ENCODE measurements around the gene CRIM1.
A peak's percentile ranks its signal among the peaks of the same experiment; 100 is the strongest.

CRIM1 gene

DNA sequence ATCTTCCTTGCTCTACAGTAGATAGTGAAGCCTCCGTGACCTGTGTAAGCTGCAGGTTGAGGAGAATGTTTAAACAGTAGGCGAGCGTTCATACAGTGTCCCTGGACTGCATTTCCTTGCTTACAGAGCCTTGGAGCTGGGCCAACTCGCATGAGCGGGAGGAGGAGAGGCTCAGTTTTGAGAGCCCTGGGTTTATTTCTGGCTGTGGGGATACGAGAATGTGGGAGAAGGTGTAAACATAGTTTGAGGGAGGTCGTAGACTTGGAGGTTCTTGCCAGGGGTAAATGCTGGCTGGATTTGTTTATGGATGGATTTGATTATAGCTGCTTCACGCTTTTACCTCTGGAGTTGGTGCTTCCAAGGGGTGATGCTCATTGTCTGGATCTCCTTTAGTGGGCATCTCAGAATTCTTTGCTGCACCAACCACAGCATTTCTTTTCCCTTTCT, 20.8 kb downstream of the CRIM1 start:
- peak; percentile 56 for DNase-seq

GRCh38 chr2:36376992-36377738, 21.6 kb downstream of the CRIM1 start:
- no peak for DNase-seq

GRCh38 chr2:36379710-36380448, 24.3 kb downstream of the CRIM1 start:
- no peak for DNase-seq

DNA sequence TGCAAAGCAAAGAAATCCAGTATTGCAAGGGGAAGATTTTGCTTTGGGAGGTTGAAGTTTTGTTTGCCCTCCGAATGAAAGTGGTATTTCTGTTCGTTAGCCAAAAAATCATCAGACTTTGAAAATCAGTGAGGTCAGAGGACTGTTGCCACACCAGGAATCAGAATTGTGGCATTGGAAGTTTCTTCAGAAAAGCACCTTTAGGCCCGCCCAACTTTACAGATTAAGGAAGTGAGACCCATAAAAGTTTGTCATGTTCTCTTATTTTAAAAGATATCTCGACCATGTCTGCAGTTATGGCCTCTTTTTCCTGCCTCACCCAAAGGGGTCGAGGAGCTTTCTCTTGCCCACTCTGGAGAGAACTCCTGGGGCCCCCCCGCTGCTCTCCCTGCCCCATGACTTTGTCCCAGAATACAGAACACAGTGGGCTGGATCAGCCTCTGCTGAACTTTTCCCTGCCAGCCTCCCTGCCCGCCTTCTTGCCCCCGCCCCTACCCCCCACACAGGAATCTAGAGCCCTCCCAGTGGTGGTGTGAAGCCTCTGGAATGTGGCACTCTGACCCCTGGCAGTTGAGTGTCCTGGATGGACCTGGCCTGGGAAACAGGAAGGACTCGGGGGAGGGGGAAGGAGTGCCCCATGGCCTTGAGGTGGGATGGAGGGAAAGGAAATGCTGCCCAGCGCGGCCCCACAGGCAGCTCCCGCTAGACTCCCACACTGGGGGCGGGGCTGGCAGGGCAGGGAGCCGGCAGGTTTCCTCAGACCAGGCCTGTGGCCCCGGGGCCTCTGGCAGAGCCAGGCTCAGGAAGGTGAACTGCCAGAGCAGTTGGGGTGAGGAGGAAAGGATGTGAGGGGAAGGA, 25.3 kb downstream of the CRIM1 start:
- DNase-seq, result no peak

GRCh38 chr2:36381993-36382392, 26.4 kb downstream of the CRIM1 start:
- no peak for DNase-seq

GRCh38 chr2:36382472-36382871, 26.9 kb downstream of the CRIM1 start:
- DNase-seq, result no peak

GRCh38 chr2:36383726-36384125, 28.1 kb downstream of the CRIM1 start:
- DNase-seq, result no peak

DNA sequence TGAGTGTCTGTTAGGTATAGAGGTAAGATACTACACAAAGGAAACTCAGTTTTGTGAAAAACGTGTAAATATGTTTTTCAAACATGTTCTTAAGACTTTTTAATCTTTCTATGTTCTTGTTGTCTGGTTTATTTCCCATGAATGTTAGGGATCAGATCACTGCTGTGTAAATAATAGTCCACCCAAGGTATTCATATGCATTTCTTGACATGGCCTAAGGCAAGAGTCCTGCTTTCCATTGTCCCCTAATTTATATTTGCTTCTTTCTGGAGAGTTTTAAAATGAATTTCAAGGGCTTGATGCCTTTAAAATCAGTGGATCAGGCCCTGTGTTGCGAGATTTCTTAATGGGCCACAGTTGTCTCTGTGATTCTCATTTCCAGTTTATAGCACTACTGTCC, 28.9 kb downstream of the CRIM1 start:
- no peak for DNase-seq

GRCh38 chr2:36385603-36386002, 30.0 kb downstream of the CRIM1 start:
- DNase-seq, result no peak

DNA sequence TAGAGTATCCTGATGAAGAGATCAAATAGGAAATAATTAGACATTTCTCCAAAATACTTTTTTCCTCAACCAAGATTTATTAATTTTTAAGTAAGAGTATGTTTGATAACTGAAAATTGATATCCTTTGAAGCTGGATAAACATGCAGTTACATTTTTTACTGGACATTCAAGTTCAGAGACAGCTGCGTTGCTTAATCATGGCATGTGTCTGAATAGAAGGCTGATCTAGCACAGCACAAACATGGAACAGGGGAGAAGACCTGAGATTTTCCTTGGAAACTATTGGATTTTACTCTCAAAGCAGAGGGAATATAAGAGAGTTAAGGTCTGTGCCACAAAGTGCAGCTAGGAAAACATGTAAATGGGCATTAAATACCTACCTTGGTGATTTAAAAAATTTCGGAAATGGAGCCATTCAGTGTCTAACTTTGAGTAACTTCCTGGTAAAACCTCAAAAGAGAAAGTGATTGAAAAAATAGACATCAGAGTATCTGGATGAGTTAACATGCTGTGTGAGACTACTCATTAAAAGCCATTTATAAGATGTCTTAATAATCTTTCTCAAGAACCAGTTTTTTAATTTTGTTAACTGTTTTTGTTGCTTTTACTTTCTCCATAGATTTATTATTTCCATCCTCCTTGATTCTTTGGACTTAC, 31.8 kb downstream of the CRIM1 start:
- DNase-seq, result no peak

DNA sequence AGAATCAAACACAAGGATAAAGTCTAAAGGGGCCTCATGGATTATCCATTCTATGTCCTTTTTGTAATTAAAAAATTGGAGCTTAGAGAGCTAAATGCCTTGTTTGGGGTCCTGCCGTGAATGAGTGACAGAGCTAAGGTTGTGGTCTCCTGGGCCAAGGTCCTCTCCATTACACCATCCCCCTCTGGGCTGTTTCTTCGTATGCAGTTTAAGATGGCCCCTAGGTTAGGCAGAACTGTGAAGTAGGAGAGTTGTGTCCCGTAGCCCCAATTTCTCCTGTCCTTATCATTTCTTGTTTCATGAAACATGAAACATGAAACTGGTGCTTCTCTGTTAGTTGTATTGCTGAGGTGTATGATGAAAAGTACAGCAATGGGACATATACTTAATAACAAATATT, 32.9 kb downstream of the CRIM1 start:
- no peak for DNase-seq

GRCh38 chr2:36389091-36389564, 33.5 kb downstream of the CRIM1 start:
- peak; percentile 79 for DNase-seq

- no peak for DNase-seq
Measured at GRCh38 chr2:36389577-36389976, 34.0 kb downstream of the CRIM1 start.

DNA sequence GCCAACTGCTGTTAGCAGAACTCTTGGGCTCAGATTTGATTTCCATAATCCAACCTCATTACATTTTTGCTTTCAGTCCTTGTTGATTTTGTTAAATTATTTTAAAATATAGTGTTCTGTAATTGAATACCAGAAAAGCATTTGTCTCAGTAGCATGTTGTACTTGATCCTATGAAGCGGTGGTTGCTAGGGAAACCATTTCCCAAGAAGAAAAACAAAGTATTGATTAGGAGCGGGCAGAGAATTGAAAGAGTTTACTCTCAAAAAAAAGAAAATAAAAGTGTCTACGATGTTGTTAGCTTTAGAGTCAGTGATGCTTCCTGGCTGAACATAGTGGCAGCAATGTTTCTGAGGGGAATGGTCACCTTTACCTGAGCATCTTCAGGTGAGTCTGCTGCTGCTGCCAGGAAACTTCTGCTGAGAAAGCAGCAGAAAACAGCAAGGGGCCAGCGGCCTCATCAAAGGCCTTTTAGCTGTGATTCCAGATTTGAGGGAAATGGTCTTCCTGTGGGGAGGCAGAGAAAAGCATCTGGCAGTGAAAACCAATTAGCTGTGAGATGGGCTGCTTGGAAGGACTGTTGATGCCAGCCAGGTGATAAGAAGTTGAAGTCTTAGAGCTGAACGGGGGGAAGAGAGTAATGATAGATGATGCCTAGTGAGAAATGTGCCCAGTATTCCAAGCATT, 37.1 kb downstream of the CRIM1 start:
- no peak for DNase-seq

- DNase-seq, result no peak
Measured at GRCh38 chr2:36393738-36394256, 38.2 kb downstream of the CRIM1 start.

- no peak for DNase-seq
Measured at GRCh38 chr2:36394804-36395203, 39.2 kb downstream of the CRIM1 start.

GRCh38 chr2:36395866-36396265, 40.3 kb downstream of the CRIM1 start:
- no peak for DNase-seq

- no peak for DNase-seq
Measured at GRCh38 chr2:36396878-36397539, 41.4 kb downstream of the CRIM1 start.

- DNase-seq, result no peak
Measured at GRCh38 chr2:36397728-36398413, 42.3 kb downstream of the CRIM1 start.

GRCh38 chr2:36399050-36399449, 43.5 kb downstream of the CRIM1 start:
- no peak for DNase-seq
